A549 treated with ZK216348 at 1 μM for 4 hours (cell line): Measurements from ENCODE around the gene COL2A1. TPM values are rescaled to one million over a fixed set of nuclear protein-coding genes. Genes with fewer than 3 reads are reported as not detected.

Experiments
- total RNA-seq: library from RNA; stranded (reverse); fragments of 200-300 nt; extraction: Qiagen RNA extraction; gene quantifications from 5 replicates; pipeline ENCODE4 v1.2.3, GENCODE V29; 2022; ENCODE audit warnings: low read depth

The COL2A1 gene
- 0.04 to 0.40 TPM in 2 of 5 replicates, not detected in the others for total RNA-seq

DNA sequence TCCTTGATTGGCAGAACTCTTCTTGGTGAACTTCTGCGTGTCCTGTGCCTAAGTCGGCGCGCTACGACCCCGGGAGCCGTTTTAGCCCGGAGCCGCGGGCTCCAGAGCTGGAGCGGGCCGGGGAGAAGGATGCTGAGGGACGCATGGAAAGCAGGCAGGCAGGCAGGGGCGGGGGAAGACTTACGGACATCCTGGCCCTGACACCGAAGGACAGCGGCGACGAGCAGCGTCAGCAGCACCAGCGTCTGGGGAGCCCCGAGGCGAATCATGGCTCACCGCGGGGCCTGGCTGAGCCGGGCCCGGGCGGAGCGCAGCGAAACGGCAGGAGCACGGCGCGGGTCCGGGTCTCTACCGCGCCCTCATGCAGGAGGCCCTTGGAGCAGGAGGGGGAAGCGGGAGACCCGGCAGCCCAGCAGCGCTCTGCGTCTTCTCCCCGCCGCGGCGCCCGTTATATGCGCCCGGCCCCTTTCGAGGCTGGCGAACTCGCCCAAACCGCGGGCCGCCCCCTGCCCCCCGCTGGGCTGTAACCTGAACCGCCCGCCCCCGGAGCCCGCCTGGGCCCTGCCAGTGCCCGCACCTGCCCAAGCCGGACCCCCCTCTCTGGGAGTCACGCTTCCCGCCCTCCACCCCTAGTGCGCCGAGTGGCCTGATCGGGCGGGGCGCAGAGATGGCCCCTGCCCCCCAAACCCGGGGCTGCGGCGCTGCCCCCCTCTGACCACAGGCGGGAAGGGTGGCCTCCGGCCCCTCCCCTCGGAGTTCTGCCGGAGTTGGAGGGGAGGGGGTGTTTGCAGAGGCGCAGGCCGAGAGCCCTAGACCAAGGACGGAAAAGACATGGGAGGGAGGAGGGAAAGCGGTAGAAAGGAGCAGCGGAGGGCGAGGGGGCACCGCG lies at the start of gene COL2A1:
Gene COL2A1, minus strand, starts transcription at position 424 of the 889 bp plus-strand sequence. Its CDS starts 155 bp downstream, at position 269.

DNA sequence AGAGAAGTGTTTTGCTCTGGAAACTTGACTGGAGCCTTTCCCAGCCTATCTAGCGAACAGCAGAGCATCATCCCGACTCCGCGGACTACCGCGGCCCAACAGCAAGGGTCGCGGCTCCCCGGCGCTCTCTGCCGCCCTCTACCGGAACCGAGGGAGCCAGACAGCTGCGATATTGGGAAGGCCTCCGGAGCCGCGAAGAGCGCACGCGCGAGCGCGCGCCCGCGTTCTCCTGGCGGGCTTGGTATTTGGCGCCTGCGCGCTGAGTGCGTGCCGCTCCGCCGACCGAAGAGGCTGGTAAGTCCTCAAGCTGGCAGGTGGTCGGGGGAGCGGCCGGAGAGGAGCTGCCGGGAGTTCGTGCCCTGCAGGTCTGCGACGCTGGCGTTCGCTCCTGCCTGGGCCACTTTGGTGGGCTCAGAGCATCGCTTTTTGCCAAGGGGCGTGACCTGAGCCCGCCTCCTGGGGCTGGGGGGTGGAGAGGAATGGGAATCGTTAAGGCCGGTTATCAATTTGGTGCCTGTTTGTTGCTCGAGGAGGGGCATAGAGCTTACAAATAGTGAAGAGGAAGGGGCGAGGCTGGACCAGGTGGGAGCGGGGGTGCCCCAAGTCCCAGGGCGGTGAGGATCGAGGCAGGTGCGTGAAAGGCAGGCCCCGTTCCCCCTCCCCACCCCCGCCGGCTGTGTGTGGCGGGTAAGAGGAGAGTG lies 40.8 kb downstream of the COL2A1 start, which contains the start of gene TMEM106C:
Gene TMEM106C, plus strand, starts transcription at position 257 of the 701 bp plus-strand sequence. CDS start 641 bp downstream, outside the sequence.

Other genes starting within 250 kb of the COL2A1 start
- 0.47 to 0.98 TPM (median 0.54 TPM) in 5 replicates for gene RAPGEF3, start 245.6 kb downstream of the COL2A1 start, total RNA-seq
- gene SLC48A1, start 231.2 kb downstream of the COL2A1 start, total RNA-seq = 17.4 to 30.3 TPM (median 29.0 TPM) in 5 replicates
- gene HDAC7, start 184.6 kb downstream of the COL2A1 start, total RNA-seq = 35.6 to 65.6 TPM (median 56.3 TPM) in 5 replicates
- 2.5 to 3.2 TPM (median 2.8 TPM) in 5 replicates for gene VDR, start 99.5 kb downstream of the COL2A1 start, total RNA-seq
- gene TMEM106C, start 40.9 kb downstream of the COL2A1 start, total RNA-seq = 115 to 150 TPM (median 123 TPM) in 5 replicates
- 11.7 to 15.2 TPM (median 12.4 TPM) in 5 replicates for gene SENP1, start 101.6 kb upstream of the COL2A1 start, total RNA-seq
- gene PFKM, start 114.9 kb upstream of the COL2A1 start, total RNA-seq = 20.5 to 28.1 TPM (median 26.6 TPM) in 5 replicates
- gene ASB8, start 153.0 kb upstream of the COL2A1 start, total RNA-seq = 10.8 to 23.8 TPM (median 14.3 TPM) in 5 replicates
- gene CCDC184, start 179.2 kb upstream of the COL2A1 start, total RNA-seq = 2.1 to 3.8 TPM (median 3.6 TPM) in 5 replicates
- not detected in 5 replicates for gene OR10AD1, start 198.8 kb upstream of the COL2A1 start, total RNA-seq